SIG-M5 treated with dmso at 0.1 percent for 504 hours (cell line): ENCODE measurements around the gene NIPAL3.
"Not testable (repeated sequence)": the region's sequence is repeated elsewhere in the genome, so short reads cannot be mapped to it uniquely, and the experiment has no call there.

Experiments
- DNase-seq: peaks from one replicate; lab custom pipeline; 2025; ENCODE audit not compliant: unreplicated experiment; lab: John Stamatoyannopoulos, UW

The NIPAL3 gene

DNA sequence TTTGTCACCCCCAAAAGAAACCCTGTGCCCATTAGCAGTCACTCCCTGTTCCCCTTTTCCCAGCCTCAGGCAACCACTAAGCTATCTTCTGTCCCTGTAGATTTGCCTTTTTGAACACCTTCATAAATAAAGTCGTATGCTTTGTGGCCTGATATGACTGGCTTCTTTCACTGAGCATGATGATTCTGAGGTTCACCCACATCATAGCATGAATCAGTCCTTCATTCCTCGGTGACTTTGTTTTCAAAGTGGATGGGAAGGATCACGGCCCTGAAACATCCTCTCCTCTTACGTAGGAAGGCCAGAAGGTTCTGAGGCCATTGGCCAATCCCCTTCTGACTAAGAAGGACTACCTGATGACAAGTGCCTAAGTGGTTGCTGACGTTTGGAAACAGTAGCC lies 39.1 kb downstream of the NIPAL3 start:
- peak; percentile 19 for DNase-seq

DNA sequence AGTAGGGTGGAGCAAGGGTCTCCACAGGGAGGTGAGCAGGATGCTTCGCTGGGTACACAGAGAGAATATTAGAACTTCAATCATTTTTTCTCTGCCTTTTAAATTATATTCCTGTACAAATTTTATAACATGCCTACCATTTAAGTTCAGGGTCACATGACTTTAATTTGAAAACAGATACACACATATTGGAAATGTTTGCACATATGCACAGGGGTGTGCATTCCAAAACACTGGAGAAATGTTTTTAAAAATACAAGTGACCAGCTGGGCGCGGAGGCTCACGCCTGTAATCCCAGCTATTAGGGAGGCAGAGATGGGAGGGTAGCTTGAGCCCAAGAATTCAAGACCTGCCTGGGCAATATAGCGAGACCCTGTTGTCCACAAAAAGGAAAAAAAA lies 39.7 kb downstream of the NIPAL3 start:
- no peak for DNase-seq

DNA sequence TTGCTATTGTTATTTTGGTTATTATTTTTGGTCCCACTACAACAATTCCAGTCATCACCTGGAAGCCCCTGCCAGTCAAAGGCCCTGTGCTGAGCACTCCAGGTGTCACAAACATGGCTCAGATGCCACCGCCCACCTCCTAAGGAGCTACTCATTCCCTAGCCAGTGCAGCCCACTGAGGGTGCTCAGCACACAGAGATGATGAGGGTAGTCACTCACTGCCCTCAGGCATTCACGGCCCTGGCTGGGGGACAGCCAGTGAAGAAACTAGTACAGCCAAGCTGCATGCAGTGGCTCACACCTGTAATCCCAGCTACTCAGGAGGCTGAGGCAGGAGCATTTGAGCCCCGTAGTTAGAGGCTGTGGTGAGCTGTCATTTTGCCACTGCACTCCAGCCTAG lies 42.3 kb downstream of the NIPAL3 start:
- no peak for DNase-seq

DNA sequence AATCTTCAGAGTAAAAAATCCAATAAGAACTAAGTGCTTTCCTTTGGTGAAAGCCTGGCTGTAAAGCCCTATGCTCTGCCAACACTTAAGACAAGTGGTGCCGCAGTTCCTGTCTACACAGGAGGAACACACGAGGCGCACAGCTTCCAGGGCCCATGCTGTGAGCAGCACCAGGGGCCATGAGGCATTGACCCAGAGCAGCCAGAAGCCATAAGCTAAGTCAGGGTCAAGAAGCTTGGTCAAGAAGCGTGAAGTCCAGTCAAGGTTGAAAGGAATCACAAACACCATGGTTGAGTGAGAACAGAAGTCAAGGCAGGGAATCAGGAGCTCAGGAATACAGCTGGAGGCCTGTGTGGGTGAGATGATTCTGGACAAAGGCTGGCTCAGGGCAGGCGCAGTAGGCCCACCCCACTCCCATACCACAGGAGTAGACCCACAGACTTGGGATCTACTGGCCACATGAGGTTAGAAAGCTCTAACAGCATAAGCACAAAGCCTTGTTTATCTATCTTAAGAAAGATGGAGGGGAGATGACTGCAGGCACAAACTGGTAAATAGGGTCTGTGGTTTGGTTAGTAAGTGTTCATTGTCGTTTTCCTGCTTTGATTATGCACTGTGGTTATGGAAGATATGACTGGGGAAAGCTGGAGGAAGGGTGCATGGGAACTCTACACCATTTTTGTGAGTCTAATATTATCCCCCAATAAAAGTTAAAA lies 44.1 kb downstream of the NIPAL3 start:
- no peak for DNase-seq

DNA sequence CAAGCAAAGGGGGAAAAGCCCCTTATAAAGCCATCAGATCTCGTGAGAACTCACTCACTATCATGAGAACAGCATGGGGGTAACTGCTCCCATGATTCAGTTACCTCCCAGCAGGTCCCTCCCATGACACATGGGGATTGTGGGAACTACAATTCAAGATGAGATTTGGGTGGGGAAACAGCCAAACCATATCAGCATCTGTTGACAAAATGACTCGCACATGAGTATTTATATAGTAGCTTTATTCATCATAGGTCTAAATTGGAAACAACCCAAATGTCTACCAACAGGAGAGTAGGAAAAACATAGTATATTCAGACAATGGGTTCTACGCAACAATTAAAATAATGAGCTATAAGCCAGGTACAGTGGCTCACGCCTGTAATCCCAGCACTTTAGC lies 46.5 kb downstream of the NIPAL3 start:
- not testable (repeated sequence) for DNase-seq

DNA sequence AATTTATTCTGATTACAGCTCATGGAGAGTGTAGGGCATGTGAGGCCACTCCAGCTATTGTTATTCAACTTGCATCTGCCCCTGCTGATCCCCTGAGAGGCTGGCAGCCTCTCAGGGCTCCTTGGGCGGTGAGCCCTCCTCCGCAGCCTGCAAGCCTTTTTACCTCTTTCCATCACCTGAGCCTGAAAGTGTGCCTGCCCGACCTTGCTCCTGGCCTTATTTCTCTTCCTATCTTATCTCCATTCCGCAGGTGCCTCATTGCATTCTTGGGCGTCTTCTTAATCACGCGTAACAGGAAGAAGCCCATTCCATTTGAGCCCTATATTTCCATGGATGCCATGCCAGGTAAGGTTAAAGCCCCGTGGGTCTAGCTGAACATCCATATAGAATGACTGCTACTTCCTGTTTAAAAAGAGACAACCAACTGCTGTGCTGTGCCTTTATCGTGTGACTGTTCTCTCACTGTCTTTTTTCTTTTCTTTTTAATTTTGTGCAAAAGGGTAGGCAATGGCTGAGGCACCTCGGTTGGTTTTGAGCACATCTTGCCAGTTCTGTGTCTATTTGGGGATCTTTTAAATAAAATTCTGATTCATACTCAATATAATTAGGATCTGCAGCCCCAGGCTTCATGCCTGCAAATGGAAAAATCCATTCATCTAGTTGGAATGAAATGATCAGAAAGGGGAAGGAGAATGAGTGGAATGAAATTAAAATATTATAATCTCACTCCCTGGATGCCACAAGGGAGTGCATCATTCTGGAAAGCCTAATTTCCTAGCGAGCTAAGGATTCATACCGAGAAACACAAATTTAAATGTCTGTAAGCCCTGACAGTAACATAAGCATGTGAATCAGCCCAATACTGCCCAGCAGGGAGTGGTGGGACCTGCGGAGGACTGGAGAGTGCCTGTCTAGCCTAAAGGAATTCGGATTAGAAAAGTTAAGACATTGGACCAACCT lies 48.5 kb downstream of the NIPAL3 start:
- DNase-seq = no peak

DNA sequence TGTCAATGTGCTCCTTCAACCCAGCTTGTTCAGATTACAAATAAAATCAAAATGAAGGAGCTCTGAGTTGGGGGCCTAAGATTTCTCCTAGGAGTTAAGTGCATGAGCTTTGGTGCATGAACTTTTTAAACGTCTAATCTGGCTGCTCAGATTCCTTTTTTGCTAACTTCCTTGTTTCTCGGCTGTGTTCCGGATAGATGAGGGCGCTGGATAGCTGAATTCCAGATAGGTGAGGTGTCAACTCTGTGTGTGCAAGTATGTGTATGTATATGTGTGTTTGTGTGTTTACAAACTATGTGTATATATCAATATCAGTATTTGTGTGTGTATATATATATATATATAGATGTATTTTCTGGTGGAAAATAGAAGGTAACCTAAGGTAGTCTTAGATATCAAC lies 49.5 kb downstream of the NIPAL3 start:
- no peak for DNase-seq

DNA sequence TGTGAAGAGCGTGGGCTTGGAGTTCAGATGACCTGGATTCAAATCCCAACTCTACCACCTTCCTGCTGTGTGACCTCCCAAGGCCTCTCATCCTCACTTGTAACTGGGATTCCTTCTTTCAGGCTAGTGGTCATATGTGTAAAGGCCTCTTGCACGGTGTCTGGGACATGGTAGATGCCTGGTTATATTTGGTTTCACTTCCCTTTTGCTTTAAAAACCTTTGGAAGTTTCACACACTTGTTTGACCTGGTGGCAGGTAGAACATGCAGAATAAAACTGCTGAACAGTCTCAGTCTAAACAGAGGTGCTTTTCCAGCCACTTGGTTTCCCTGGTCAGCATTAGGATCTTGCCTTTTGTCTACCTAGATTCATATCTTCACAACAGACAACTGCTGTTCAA lies 50.0 kb downstream of the NIPAL3 start:
- no peak for DNase-seq

DNA sequence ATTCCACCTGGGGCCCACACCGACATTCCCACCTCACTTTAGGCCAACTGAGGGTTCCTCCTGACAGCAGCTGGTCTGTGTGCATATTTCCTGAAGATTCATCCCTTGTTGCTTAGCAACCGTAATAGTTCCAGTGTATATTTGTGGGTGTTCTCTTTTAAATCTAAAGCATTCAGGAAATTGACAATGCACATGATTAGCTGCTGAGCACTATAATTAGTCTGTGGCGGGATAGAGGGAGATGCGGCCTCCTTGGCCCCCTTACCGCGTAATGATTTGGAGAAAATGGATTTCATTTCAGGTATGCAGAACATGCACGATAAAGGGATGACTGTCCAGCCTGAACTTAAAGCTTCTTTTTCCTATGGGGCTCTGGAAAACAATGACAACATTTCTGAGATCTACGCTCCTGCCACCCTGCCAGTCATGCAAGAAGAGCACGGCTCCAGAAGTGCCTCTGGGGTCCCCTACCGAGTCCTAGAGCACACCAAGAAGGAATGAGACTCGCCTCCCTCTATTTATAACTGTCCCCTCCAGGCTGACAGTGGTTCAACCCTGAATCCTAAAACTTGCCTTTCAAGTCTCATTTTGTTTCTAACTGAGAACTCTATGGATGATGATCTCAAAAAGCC lies 53.2 kb downstream of the NIPAL3 start:
- no peak for DNase-seq

DNA sequence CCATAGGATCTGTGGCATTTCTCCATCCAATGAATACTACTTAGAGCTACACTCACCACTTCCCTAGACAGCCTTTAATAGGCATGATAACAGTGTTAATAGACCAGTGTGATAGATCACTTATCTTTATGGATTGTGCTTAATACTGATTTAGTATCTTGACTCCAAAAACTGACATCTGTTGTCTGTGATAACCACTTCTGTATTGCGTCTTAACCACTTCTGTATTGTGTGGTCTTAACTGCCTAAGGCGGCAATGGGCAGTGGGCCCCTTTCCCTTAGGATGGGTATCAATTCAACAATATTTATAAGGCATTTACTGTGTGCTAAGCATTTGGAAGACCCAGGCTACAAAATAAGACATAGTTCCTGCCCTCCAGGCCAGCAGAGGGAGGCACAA lies 55.0 kb downstream of the NIPAL3 start:
- DNase-seq = no peak

DNA sequence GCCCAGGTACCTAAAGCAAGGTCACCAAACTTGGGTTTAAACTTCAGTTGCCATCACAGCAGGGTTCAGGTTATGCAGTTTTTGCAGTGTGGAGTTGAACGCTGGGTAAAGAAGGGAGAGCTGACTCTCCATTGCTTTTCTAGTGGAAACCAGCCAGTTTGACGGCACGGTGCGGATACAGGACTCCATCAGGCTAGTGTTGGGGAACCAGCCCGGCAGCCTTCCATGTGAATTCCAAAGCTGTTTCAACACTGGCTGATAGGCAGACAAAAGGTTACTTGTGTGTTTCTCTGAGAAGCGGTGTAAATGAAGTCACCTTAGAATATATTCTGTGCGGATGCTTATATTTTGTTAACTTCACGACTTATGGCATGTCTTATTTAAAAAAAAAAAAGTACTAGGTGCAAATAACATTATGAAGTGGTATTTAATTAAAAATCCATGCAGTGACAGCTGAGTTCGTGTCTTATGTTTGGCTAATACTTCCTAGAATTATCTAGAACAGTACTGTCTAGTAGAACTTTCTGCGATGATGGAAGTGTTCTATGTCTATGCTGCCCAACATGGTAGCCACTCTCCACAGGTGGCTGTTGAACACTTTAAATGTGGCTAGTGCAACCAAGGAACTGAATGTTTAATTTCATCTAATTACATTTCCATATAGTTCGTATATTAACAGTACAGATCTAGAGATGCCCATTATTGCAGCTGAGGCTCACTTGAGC lies 57.1 kb downstream of the NIPAL3 start:
- no peak for DNase-seq

DNA sequence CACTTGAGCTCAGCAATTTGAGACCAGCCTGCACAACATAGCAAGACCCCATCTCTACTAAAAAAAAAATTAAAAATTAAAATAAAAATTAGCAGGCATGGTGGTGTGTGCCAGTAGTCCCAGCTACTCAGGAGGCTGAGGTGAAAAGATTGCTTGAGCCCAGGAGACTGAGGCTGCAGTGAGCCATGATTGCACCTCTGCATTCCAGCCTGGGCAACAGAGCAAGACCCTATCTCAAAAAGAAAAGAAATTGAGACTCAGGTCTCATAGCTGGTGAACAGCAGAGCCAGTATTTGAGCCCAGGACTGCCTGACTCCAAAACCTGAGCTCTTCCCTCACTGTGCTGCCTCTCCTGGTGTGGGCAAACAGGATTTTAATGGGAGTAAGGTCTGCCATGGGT lies 58.6 kb downstream of the NIPAL3 start:
- no peak for DNase-seq

DNA sequence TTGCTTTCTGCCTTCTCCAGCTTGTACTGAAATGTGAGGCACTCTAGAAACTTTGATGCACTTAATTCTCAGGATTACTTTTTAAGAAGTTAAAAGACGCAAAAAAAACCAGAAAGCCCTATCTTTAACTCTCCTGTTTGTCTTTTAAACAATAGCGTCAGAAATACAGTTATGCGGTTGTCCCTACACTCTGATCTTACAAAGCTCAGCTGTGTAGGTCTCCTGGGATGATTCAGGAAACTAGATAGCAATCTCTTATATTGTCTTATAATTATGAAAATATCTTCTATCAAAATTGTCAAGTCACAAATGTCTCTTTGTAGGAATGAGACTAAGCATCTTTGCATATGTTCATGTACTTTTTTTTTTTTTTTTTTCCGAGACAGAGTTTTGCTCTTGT lies 60.1 kb downstream of the NIPAL3 start:
- no peak for DNase-seq

DNA sequence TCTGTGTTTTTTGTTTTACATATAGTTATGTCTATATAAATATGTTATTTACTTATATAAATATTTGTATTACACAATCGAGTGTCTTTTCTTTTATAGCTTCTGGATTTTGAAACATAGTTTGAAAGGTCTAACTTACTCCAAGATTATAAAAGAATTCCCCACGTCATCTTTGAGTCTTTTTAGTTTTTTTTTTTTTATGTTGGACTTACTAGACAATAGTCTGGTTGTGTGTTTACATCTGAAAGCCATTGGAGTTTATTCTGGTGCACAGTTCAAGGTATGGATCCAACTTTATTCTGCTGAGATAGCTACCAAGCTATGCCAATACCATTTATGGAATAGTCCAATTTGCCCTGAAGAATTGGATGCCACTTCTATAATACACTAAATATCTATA lies 61.0 kb downstream of the NIPAL3 start:
- DNase-seq = no peak

DNA sequence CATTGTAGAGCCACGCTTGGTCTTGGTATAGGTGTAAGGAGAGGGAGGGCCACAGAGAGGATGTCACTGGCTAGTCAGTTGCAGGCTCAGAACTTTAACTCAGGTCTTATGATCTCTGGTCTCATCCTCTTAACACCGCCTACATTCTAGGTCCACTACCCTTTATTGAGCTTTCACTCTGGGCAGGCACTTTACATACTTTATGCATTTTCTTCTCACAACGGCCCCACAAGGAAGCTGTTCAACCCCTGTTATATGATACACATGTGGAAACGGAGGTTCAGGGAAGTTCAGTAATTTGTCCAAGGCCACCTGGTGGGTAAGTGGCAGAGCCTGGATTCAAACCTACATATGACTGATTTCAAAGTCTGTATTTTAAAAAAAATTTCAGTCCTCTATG lies 61.7 kb downstream of the NIPAL3 start:
- DNase-seq = no peak

DNA sequence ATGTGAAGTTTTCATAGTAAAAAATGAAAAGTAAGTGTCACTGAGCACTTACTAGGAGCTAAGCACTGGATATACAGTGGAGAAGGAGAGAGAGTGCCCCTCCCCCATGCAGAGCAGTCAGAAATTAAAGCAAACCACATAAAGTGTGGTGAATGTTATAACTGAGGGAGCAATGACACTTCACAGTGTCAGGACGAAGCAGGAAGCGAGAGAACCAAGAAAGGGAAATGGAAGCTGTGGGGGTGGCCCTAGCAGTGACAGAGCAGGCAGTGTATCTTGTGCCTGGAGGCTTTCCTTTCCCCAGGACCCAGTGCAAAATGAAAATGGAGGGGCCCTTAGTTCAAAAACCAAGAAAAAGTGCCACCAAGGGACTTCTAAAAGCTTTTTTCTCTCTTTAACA lies 65.5 kb downstream of the NIPAL3 start:
- peak; percentile 88 for DNase-seq

DNA sequence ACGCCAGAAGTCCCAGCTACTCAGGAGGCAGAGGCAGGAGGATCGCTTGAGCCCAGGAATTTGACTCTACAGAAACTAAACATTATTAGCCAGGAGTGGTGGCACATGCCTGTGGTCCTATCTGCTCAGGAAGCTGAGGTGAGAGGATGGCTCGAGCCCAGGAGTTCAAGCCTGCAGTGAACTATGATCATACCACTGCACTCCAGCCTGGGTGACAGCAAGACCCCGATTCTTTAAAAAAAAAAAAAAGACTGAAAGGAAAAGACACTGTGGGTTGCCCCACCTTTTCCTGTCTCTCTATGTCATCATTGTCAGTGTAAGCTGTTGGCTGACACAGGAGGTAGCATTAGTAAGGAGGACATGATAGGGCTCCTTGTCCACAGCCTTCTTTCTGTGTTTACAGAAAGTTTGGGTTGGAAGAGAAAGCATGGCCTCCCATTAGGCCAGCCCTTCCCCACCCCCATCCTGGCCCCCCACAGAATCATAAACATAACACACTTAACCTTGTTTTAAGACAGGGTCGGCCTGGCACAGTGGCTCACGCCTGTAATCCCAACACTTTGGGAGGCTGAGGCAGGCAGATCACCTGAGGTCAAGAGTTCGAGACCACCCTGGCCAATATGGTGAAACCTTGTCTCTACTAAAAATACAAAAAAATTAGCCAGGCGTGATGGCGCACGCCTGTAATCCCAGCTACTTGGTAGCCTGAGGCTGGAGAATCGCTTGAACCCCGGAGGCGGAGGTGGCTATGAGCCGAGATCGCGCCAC lies 66.4 kb downstream of the NIPAL3 start:
- DNase-seq = peak; percentile 14

DNA sequence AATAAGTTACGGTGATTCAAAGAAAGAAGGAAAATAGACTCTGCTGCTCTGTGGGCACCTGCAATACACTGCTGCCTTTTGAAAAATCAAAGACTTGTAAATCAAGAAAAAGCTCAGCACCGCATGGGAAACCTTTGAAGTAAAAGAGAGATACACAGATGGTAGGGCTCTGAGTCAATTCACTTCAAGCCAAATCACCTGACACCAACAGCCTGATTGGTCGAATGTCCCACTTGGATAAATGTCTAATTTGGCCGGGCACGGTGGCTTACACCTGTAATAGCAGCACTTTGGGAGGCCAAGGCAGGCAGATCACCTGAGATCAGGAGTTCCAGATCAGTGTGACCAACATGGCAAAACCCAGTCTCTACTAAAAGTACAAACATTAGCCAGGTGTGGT lies 67.8 kb downstream of the NIPAL3 start:
- DNase-seq = no peak

DNA sequence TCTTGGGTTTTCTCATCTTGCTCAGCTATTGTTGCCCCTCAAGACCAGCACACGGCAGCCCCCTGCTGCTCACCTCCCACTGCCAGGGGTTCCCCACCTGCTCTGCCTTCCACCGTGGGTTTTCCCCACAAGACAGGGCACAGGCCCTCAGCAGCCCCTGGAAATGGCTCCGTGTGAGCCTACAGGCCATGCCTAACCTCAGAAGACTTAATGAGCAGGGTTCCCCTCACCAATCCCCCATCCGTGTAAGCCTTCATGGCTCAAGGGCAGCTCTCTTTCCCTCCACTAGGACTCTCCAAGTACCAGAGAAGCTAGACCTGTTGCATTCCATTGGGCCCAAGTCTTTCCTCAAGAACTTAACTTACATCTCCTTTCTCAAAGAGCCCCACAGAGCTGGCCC lies 68.6 kb downstream of the NIPAL3 start:
- no peak for DNase-seq

DNA sequence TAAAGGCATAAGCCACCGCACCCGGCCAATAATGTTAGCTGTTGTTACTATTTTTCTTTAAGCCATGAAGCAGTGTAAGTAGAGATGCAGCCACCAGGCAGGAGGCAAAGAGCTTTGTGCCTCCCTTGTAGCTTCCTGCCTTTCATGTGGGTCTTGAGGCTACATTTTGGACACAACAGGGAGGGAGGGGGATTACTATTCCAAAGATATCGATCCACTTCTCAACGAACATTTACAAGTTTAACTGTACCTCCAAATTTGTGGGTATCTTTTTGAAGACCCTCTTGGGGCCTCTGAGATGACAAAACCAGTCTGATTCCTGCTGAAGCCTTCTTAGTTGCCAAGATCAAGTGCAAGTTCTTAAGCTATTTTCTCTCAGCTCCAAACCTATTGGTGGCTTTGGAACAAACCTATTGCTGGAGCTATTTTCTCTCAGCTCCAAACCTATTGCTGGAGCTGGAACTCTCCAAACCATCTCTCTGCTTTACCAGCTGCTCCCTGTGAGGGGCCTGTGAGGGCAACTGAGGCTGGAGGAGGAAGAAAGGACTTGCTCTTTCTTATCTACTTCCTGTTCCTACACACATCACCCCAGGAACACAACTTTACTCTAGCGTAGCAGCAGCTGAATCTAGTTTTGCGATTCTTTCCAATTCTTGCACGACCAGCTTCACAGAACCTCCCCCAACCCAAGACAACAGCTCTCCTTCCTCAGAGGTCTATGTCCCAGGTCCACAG lies 70.9 kb downstream of the NIPAL3 start:
- no peak for DNase-seq
